Measurements from ENCODE around the gene ZFYVE26. TPM values are rescaled to one million over a fixed set of nuclear protein-coding genes. Genes with fewer than 3 reads are reported as not detected.

ZFYVE26 gene
- total RNA-seq, 1 donor from 2014 or later = 18.3 TPM

GRCh38 chr14:67749341-67750084, 66.9 kb downstream of the ZFYVE26 start:
- Mint-ChIP-seq H3K36me3 (peaks cover 33% of the 10 kb centered on the region), H3K27me3 (ENCODE audit: insufficient read depth, low read depth) (no peaks in the 10 kb centered on the region), H3K9me3 (no peaks in the 10 kb centered on the region), H3K4me1 (no peaks in the 10 kb centered on the region), H3K27ac (no peak overlapping the region), H3K4me3 (no peak overlapping the region)
- Histone ChIP-seq H3K79me2 (ENCODE audit: low read depth) (no peaks in the 10 kb centered on the region), H3K4me2 (no peak overlapping the region), H3F3A (ENCODE audit: low read depth) (no peaks in the 10 kb centered on the region), H3K27me3 (no peaks in the 10 kb centered on the region), H3K36me3 (no peaks in the 10 kb centered on the region), H3K27ac (no peak overlapping the region), H4K20me1 (ENCODE audit: low read depth) (no peaks in the 10 kb centered on the region), H3K4me3 (no peak overlapping the region), H3K9me3 (ENCODE audit: low read depth) (no peaks in the 10 kb centered on the region), H3K4me1 (no peaks in the 10 kb centered on the region), H3K9ac (no peak overlapping the region), H2AFZ (replicated peaks) (no peak overlapping the region)
- DNase-seq (ENCODE audit: low spot score) = no peak
- no peak for TF ChIP-seq CTCF (IDR thresholded peaks at IDR 0.05)
- no peak for TF ChIP-seq EZH2phosphoT487 (IDR thresholded peaks at IDR 0.05)
- TF ChIP-seq EZH2 (IDR thresholded peaks at IDR 0.05) = no peak

GRCh38 chr14:67748312-67748711, 68.1 kb downstream of the ZFYVE26 start:
- no peaks in the 10 kb centered on the region for H4K20me1 ChIP-seq (ENCODE audit: low read depth)
- H3K4me1 Mint-ChIP-seq = no peaks in the 10 kb centered on the region
- peaks cover 28% of the 10 kb centered on the region for H3K36me3 Mint-ChIP-seq
- H3K9me3 Mint-ChIP-seq = no peaks in the 10 kb centered on the region
- no peaks in the 10 kb centered on the region for H3K36me3 ChIP-seq
- H3K27me3 ChIP-seq = no peaks in the 10 kb centered on the region
- H3F3A ChIP-seq (ENCODE audit: low read depth) = no peaks in the 10 kb centered on the region
- H3K4me1 ChIP-seq = no peaks in the 10 kb centered on the region
- H3K27ac Mint-ChIP-seq = no peak overlapping the region
- H3K4me3 ChIP-seq = no peak overlapping the region
- no peak overlapping the region for H3K4me2 ChIP-seq
- no peak overlapping the region for H3K27ac ChIP-seq
- no peak for DNase-seq (ENCODE audit: low spot score)
- no peak overlapping the region for H3K9ac ChIP-seq
- no peaks in the 10 kb centered on the region for H3K27me3 Mint-ChIP-seq (ENCODE audit: insufficient read depth, low read depth)
- no peaks in the 10 kb centered on the region for H3K79me2 ChIP-seq (ENCODE audit: low read depth)
- H2AFZ ChIP-seq (replicated peaks) = no peak overlapping the region
- no peak overlapping the region for H3K4me3 Mint-ChIP-seq
- no peaks in the 10 kb centered on the region for H3K9me3 ChIP-seq (ENCODE audit: low read depth)
- TF ChIP-seq EZH2 (IDR thresholded peaks at IDR 0.05) = no peak
- no peak for TF ChIP-seq CTCF (IDR thresholded peaks at IDR 0.05)
- TF ChIP-seq EZH2phosphoT487 (IDR thresholded peaks at IDR 0.05) = no peak

GRCh38 chr14:67746927-67747326, 69.5 kb downstream of the ZFYVE26 start:
- H3K27me3 Mint-ChIP-seq (ENCODE audit: insufficient read depth, low read depth) = no peaks in the 10 kb centered on the region

More at GRCh38 chr14:67746927-67747326, 69.5 kb downstream of the ZFYVE26 start:
- H3K9me3 Mint-ChIP-seq = no peaks in the 10 kb centered on the region
- no peak for DNase-seq (ENCODE audit: low spot score)
- no peaks in the 10 kb centered on the region for H3F3A ChIP-seq (ENCODE audit: low read depth)
- no peak overlapping the region for H3K4me2 ChIP-seq
- TF ChIP-seq CTCF (IDR thresholded peaks at IDR 0.05) (no peak), EZH2 (IDR thresholded peaks at IDR 0.05) (no peak), EZH2phosphoT487 (IDR thresholded peaks at IDR 0.05) (no peak)
- no peak overlapping the region for H3K4me3 Mint-ChIP-seq
- H3K9ac ChIP-seq = no peak overlapping the region
- H3K79me2 ChIP-seq (ENCODE audit: low read depth) = no peaks in the 10 kb centered on the region
- H3K27me3 ChIP-seq = no peaks in the 10 kb centered on the region
- no peaks in the 10 kb centered on the region for H4K20me1 ChIP-seq (ENCODE audit: low read depth)
- H3K27ac ChIP-seq = no peak overlapping the region
- H3K4me1 ChIP-seq = no peaks in the 10 kb centered on the region
- no peak overlapping the region for H3K27ac Mint-ChIP-seq
- no peaks in the 10 kb centered on the region for H3K4me1 Mint-ChIP-seq
- H2AFZ ChIP-seq (replicated peaks) = no peak overlapping the region
- no peak overlapping the region for H3K4me3 ChIP-seq
- H3K36me3 Mint-ChIP-seq = peaks cover 19% of the 10 kb centered on the region
- no peaks in the 10 kb centered on the region for H3K36me3 ChIP-seq
- H3K9me3 ChIP-seq (ENCODE audit: low read depth) = no peaks in the 10 kb centered on the region
